Activated T-helper 2 cell treated with anti-CD3 and anti-CD28 coated beads, Interferon-gamma antibody, Interleukin-2, Interleukin-4, amounts not matched to agents 10 μg/mL and 5 μg/mL and 100 μg/mL, durations not matched to agents 14 hours and 24 hours and 36 hours (primary cell): ENCODE results near the gene GUCY2F. TPM values are rescaled to one million over a fixed set of nuclear protein-coding genes. Genes with fewer than 3 reads are reported as not detected.

Source experiments
- DNase-seq: peaks from one replicate; pipeline ENCODE4 v3.0.0; 2021; ENCODE audit warnings: low spot score
- H3K27ac Mint-ChIP-seq: one replicate; pipeline ENCODE4 v1.8.0; 2021; ENCODE audit warnings: mixed read lengths
- H3K27me3 Mint-ChIP-seq: one replicate; pipeline ENCODE4 v1.8.0; 2021; ENCODE audit warnings: low read depth, mixed read lengths
- H3K36me3 Mint-ChIP-seq: one replicate; pipeline ENCODE4 v1.8.0; 2021; ENCODE audit warnings: low read depth, mixed read lengths
- H3K4me1 Mint-ChIP-seq: one replicate; pipeline ENCODE4 v1.8.0; 2021; ENCODE audit warnings: low read depth, mixed read lengths
- H3K4me3 Mint-ChIP-seq: one replicate; pipeline ENCODE4 v1.8.0; 2021; ENCODE audit warnings: low read depth, mild to moderate bottlenecking, moderate library complexity, mixed read lengths
- H3K9me3 Mint-ChIP-seq: one replicate; pipeline ENCODE4 v1.8.0; 2021; ENCODE audit warnings: mixed read lengths
- intact Hi-C: fragments of 100-400 bp; cut with micrococcal nuclease; formaldehyde crosslinking; loops from one replicate; pipeline ENCODE4 v1.15.1; 2023
- total RNA-seq: library from RNA; stranded (reverse); gene quantifications from 2 replicates; pipeline ENCODE4 v1.2.3, GENCODE V29; 2022

The GUCY2F gene
- total RNA-seq: not detected in 2 replicates

DNA sequence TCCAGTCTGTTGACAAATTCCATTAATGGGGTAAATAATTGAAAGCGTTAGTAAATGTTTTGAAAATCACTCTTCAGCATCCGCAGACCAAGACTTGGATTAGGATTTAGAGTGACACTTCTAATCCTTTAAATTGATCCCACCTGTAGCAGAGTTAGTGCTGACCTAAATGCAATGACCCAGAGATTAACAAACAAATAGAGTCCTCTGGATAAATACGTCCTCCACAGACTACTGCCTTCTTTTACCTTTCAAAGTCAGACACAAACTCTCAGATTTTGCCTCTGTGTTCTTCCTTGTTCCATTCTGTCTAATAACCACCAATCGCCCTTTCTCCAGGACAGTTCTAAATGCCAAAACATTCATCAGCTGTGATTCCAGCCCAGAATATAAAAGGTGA lies at the start of gene GUCY2F:
TSS of gene GUCY2F (minus strand) at position 101 of the 400 bp plus-strand sequence. CDS start 6,150 bp downstream, outside the sequence.
- H3K27me3 Mint-ChIP-seq: peaks cover 16% of the 10 kb centered on the region
- no peaks in the 10 kb centered on the region for H3K9me3 Mint-ChIP-seq
- H3K27ac Mint-ChIP-seq: no peak within 1 kb of the TSS
- H3K36me3 Mint-ChIP-seq: no peaks in the 10 kb centered on the region
- intact Hi-C loops: loop anchor here (10.0 kb wide), 1 partner anchor 233 kb away; no protein-coding TSS in a partner anchor
- H3K4me1 Mint-ChIP-seq: no peaks in the 10 kb centered on the region
- no peak for DNase-seq
- no peak within 1 kb of the TSS for H3K4me3 Mint-ChIP-seq

GRCh38 chrX:109519001-109519400 lies 37.1 kb upstream of the GUCY2F start:
- Mint-ChIP-seq H3K9me3 (no peaks in the 10 kb centered on the region), H3K4me3 (no peak overlapping the region), H3K27me3 (peaks cover 18% of the 10 kb centered on the region), H3K4me1 (no peaks in the 10 kb centered on the region), H3K36me3 (no peaks in the 10 kb centered on the region), H3K27ac (no peak overlapping the region)
- DNase-seq: no peak
- intact Hi-C loops: no loop called here

GRCh38 chrX:109511113-109511512 lies 29.2 kb upstream of the GUCY2F start:
- no peak for DNase-seq
- intact Hi-C loops: no loop called here
- Mint-ChIP-seq H3K27me3 (peaks cover 19% of the 10 kb centered on the region), H3K36me3 (no peaks in the 10 kb centered on the region), H3K4me3 (no peak overlapping the region), H3K27ac (no peak overlapping the region), H3K9me3 (no peaks in the 10 kb centered on the region), H3K4me1 (no peaks in the 10 kb centered on the region)

- no peak for DNase-seq
- Mint-ChIP-seq H3K36me3 (no peaks in the 10 kb centered on the region), H3K4me1 (no peaks in the 10 kb centered on the region), H3K4me3 (no peak overlapping the region), H3K27me3 (peaks cover 14% of the 10 kb centered on the region), H3K27ac (no peak overlapping the region), H3K9me3 (no peaks in the 10 kb centered on the region)
- intact Hi-C loops: no loop called here
Measured at GRCh38 chrX:109508915-109509314, 27.0 kb upstream of the GUCY2F start.

DNA sequence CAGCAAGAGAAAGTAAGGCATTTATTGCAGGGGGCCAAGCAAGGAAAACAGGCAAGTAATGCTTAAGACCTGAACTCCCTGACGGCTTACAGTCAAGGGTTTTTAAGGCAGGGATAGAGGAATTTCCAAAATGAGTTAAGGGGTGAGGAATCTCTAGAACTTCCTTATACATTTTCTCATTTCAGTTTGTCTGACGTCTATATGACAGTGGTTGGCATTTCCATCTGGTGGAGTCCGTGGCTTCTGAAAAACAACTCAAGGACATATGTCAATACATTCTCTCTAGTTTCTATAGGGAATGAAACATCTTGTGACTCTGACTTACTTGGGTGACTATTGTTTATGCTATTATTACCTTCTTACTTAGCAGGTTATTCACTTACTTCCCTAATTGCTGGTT lies 19.3 kb upstream of the GUCY2F start:
- Mint-ChIP-seq H3K4me1 (no peaks in the 10 kb centered on the region), H3K36me3 (no peaks in the 10 kb centered on the region), H3K9me3 (no peaks in the 10 kb centered on the region), H3K27me3 (peaks cover 6% of the 10 kb centered on the region), H3K4me3 (no peak overlapping the region), H3K27ac (no peak overlapping the region)
- DNase-seq: no peak
- intact Hi-C loops: no loop called here

DNA sequence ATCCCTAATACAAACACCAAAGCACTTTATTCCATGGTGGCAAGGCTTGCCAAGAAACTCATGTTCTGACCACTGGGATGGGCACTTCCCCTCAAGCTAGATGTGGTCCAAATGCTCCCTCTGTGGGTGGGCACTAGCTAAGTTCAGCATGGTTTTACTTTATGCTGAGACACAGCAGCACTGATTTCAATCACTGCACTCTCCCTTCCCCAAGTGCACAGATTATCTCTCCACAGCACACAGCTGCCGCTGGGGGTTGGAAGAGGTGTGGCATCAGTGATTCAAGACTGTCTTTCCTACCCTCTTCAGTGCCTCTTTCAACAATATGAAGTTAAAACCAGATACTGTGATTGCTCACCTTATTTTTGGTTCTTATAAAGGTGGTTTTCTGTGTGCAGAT lies 16.5 kb upstream of the GUCY2F start:
- Mint-ChIP-seq H3K27ac (no peak overlapping the region), H3K9me3 (no peaks in the 10 kb centered on the region), H3K4me1 (no peaks in the 10 kb centered on the region), H3K36me3 (no peaks in the 10 kb centered on the region), H3K4me3 (no peak overlapping the region), H3K27me3 (peaks cover 9% of the 10 kb centered on the region)
- no peak for DNase-seq
- intact Hi-C loops: no loop called here

- H3K27ac Mint-ChIP-seq: no peak overlapping the region
- no peaks in the 10 kb centered on the region for H3K36me3 Mint-ChIP-seq
- H3K4me1 Mint-ChIP-seq: no peaks in the 10 kb centered on the region
- intact Hi-C loops: loop anchor here (5.0 to 10.0 kb wide), 2 partner anchors 143 to 226 kb away; no protein-coding TSS in a partner anchor
- no peak for DNase-seq
- H3K27me3 Mint-ChIP-seq: peaks cover 3% of the 10 kb centered on the region
- H3K4me3 Mint-ChIP-seq: no peak overlapping the region
- H3K9me3 Mint-ChIP-seq: no peaks in the 10 kb centered on the region
Measured at GRCh38 chrX:109489174-109489573, 7.3 kb upstream of the GUCY2F start.

- DNase-seq: no peak
- intact Hi-C loops: loop anchor here (5.0 to 10.0 kb wide), 2 partner anchors 145 to 227 kb away; no protein-coding TSS in a partner anchor
- Mint-ChIP-seq H3K36me3 (no peaks in the 10 kb centered on the region), H3K4me3 (no peak overlapping the region), H3K4me1 (no peaks in the 10 kb centered on the region), H3K9me3 (no peaks in the 10 kb centered on the region), H3K27ac (no peak overlapping the region), H3K27me3 (peaks cover 4% of the 10 kb centered on the region)
Measured at GRCh38 chrX:109487640-109488039, 5.8 kb upstream of the GUCY2F start.

- DNase-seq: peak; percentile 31
- no peak overlapping the region for H3K27ac Mint-ChIP-seq
- peaks cover 12% of the 10 kb centered on the region for H3K27me3 Mint-ChIP-seq
- no peaks in the 10 kb centered on the region for H3K4me1 Mint-ChIP-seq
- intact Hi-C loops: loop anchor here (2.0 to 10.0 kb wide), 3 partner anchors 147 to 405 kb away; no protein-coding TSS in a partner anchor
- no peaks in the 10 kb centered on the region for H3K36me3 Mint-ChIP-seq
- no peak overlapping the region for H3K4me3 Mint-ChIP-seq
- H3K9me3 Mint-ChIP-seq: no peaks in the 10 kb centered on the region
Measured at GRCh38 chrX:109485470-109486340, 3.8 kb upstream of the GUCY2F start.

DNA sequence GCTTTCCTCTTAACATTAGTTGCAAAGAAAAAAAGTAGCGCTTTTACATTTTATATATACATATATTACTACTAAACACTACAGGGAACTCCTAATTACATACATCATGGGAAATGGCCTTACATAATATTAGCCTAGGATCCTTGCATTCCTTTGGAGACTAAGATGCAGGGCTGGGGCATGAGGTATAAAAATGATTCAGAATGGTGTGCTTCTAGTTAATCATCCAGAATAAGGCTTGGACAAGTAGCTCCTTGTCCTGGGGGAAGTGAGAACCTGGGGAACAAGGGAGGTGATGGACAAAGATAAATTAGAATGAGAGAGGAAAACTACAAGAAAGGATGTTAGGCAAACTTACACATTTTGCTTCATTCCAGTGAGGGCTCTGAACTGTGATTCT lies 3.0 kb upstream of the GUCY2F start:
- Mint-ChIP-seq H3K36me3 (no peaks in the 10 kb centered on the region), H3K4me3 (no peak overlapping the region), H3K27ac (no peak overlapping the region), H3K9me3 (no peaks in the 10 kb centered on the region), H3K4me1 (no peaks in the 10 kb centered on the region), H3K27me3 (peaks cover 12% of the 10 kb centered on the region)
- no peak for DNase-seq
- intact Hi-C loops: loop anchor here (2.0 to 10.0 kb wide), 3 partner anchors 147 to 406 kb away; no protein-coding TSS in a partner anchor

- peaks cover 4% of the 10 kb centered on the region for H3K27me3 Mint-ChIP-seq
- H3K36me3 Mint-ChIP-seq: no peaks in the 10 kb centered on the region
- H3K9me3 Mint-ChIP-seq: no peaks in the 10 kb centered on the region
Measured at GRCh38 chrX:109475174-109475891, 6.6 kb downstream of the GUCY2F start.

DNA sequence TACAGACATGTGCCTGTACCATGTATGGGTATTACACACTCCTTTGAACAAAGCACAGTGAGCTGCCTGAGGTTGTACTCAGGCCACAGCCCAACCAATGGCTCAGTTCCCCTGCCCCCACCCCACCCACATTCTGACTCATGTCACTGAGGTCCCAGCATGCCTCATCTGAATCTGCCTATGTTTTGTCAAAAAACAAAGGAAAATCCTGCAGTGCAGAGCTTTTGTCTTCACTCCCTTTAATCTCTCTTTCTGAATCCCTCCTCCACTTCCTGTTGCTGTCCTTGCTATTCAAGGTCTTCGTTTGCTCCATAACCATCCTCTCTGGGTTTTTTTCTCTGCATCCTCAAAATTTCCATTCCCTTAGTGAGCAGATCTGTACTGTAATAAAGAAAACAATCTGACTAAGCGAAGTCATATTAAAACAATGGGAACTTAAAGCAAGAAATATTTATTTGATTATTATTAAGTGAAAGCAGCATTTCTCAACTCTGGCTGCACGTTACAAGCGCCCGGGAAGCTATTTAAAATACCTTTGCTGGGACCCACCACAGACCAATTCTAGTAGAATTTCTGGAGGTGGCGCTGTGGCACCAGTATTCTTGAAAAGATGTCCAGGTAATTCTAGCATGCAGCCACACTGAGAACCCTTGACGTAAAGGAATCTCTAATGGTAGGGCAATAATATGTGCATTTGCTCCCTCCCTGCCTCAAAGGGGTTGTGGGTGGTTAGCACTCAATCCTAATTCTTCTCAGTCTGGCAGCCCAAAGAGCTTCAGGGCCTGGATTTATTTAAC lies 8.7 kb downstream of the GUCY2F start:
- intact Hi-C loops: no loop called here
- peaks cover 6% of the 10 kb centered on the region for H3K4me1 Mint-ChIP-seq
- no peaks in the 10 kb centered on the region for H3K36me3 Mint-ChIP-seq
- H3K27me3 Mint-ChIP-seq: no peaks in the 10 kb centered on the region
- no peak overlapping the region for H3K4me3 Mint-ChIP-seq
- peak overlapping the region; percentile 65 for H3K27ac Mint-ChIP-seq
- DNase-seq: no peak
- H3K9me3 Mint-ChIP-seq: no peaks in the 10 kb centered on the region

More at GRCh38 chrX:109475174-109475891, 6.6 kb downstream of the GUCY2F start:
- Mint-ChIP-seq H3K4me1 (peaks cover 6% of the 10 kb centered on the region), H3K27ac (no peak overlapping the region), H3K4me3 (no peak overlapping the region)
- no peak for DNase-seq
- intact Hi-C loops: no loop called here
